HepG2 (cell line): ENCODE results near the gene MEGF6. TPM values are rescaled to one million over a fixed set of nuclear protein-coding genes. Genes with fewer than 3 reads are reported as not detected.

ENCODE experiments used
- AGO1 ChIP-seq: fragments of 200-400 bp; formaldehyde crosslinking; IDR thresholded peaks from 2 replicates; pipeline ENCODE4 v1.6.1; 2017; ENCODE audit warnings: mild to moderate bottlenecking, low read depth, low read length, moderate library complexity; ENCODE audit not compliant: poor library complexity, severe bottlenecking
- CAMTA2 ChIP-seq: sonication (generic); formaldehyde crosslinking; IDR thresholded peaks from 2 replicates; pipeline ENCODE4 v1.4.0; 2020; ENCODE audit warnings: mild to moderate bottlenecking, missing genetic modification reagents, borderline replicate concordance
- CTCF ChIP-seq: sonication (generic); formaldehyde crosslinking; IDR thresholded peaks from 2 replicates; pipeline ENCODE4 v1.5.0; 2020; ENCODE audit warnings: mild to moderate bottlenecking, missing genetic modification reagents, moderate library complexity
- DBP ChIP-seq: sonication (generic); formaldehyde crosslinking; IDR thresholded peaks from 2 replicates; pipeline ENCODE4 v1.4.0; 2020; ENCODE audit warnings: missing genetic modification reagents; ENCODE audit errors: not compliant biosample characterization
- EZH2 ChIP-seq: conservative IDR thresholded peaks from 2 replicates; pipeline ENCODE4 v1.6.1; 2012; ENCODE audit warnings: mild to moderate bottlenecking, low read depth, low read length, moderate library complexity
- FOSL2 ChIP-seq: sonication (generic); formaldehyde crosslinking; IDR thresholded peaks from 2 replicates; pipeline ENCODE4 v1.4.0; 2020; ENCODE audit warnings: missing genetic modification reagents
- HNF4G ChIP-seq, 2 experiments: sonication (generic) in 1 of 2; formaldehyde crosslinking in 1 of 2; IDR thresholded peaks; 2 replicates each; pipeline versions ENCODE4 v1.4.0 to v1.6.1; 2011 to 2020; ENCODE audit warnings: borderline replicate concordance in 2 of 2, low read depth in 2 of 2, mild to moderate bottlenecking in 2 of 2, low read length in 1 of 2, missing genetic modification reagents in 1 of 2, moderate library complexity in 1 of 2
- IRF2 ChIP-seq: IDR thresholded peaks from 2 replicates; pipeline ENCODE4 v1.6.1; 2018; ENCODE audit warnings: missing genetic modification reagents, missing compliant biosample characterization
- KLF12 ChIP-seq: sonication (generic); formaldehyde crosslinking; IDR thresholded peaks from 2 replicates; pipeline ENCODE4 v1.4.0; 2020; ENCODE audit warnings: missing genetic modification reagents, borderline replicate concordance
- LCORL ChIP-seq, 2 experiments: fragments of 450-650 bp in 1 of 2; sonication (generic) in 1 of 2; formaldehyde crosslinking in 1 of 2; IDR thresholded peaks; 2 replicates each; pipeline versions ENCODE4 v1.5.0 to v1.6.1; 2017 to 2020; ENCODE audit warnings: antibody characterized with exemption in 1 of 2, missing genetic modification reagents in 1 of 2
- RBAK ChIP-seq: sonication (generic); formaldehyde crosslinking; IDR thresholded peaks from 2 replicates; pipeline ENCODE4 v1.5.1; 2020; ENCODE audit warnings: mild to moderate bottlenecking, missing genetic modification reagents
- RFX3 ChIP-seq: IDR thresholded peaks from 2 replicates; pipeline ENCODE4 v1.6.1; 2016; ENCODE audit warnings: missing biosample characterization, missing genetic modification reagents
- TCF12 ChIP-seq, 2 experiments: fragments of 450-650 bp in 1 of 2; sonication (generic) in 1 of 2; formaldehyde crosslinking in 1 of 2; IDR thresholded peaks; 2 replicates each; pipeline versions ENCODE4 v1.6.1 to v1.8.0; 2017 to 2022; ENCODE audit warnings: antibody characterized with exemption in 1 of 2, mild to moderate bottlenecking in 1 of 2, missing genetic modification reagents in 1 of 2, moderate library complexity in 1 of 2
- ZBTB4 ChIP-seq: sonication (generic); formaldehyde crosslinking; IDR thresholded peaks from 2 replicates; pipeline ENCODE4 v1.4.0; 2020; ENCODE audit warnings: missing genetic modification reagents, mild to moderate bottlenecking, borderline replicate concordance
- ZFP82 ChIP-seq: sonication (generic); formaldehyde crosslinking; IDR thresholded peaks from 2 replicates; pipeline ENCODE4 v1.5.1; 2020; ENCODE audit warnings: mild to moderate bottlenecking, missing genetic modification reagents, borderline replicate concordance
- ZKSCAN8 ChIP-seq: IDR thresholded peaks from 2 replicates; pipeline ENCODE4 v1.6.1; 2016; ENCODE audit warnings: borderline replicate concordance, missing genetic modification reagents, missing compliant biosample characterization
- ZNF180 ChIP-seq: sonication (generic); formaldehyde crosslinking; IDR thresholded peaks from 2 replicates; pipeline ENCODE4 v1.4.0; 2020; ENCODE audit warnings: low read depth, missing genetic modification reagents, borderline replicate concordance
- ZNF251 ChIP-seq: sonication (generic); formaldehyde crosslinking; IDR thresholded peaks from 2 replicates; pipeline ENCODE4 v1.9.0; 2021; ENCODE audit warnings: mild to moderate bottlenecking, missing genetic modification reagents
- ZNF710 ChIP-seq: sonication (generic); formaldehyde crosslinking; IDR thresholded peaks from 2 replicates; pipeline ENCODE4 v1.5.0; 2020; ENCODE audit warnings: mild to moderate bottlenecking, missing genetic modification reagents, borderline replicate concordance
- ZNF775 ChIP-seq: sonication (generic); formaldehyde crosslinking; IDR thresholded peaks from 2 replicates; pipeline ENCODE4 v1.4.0; 2020; ENCODE audit warnings: missing genetic modification reagents, mild to moderate bottlenecking, moderate library complexity, borderline replicate concordance
- ZNF790 ChIP-seq: sonication (generic); formaldehyde crosslinking; IDR thresholded peaks from 2 replicates; pipeline ENCODE4 v1.8.0; 2022; ENCODE audit warnings: missing genetic modification reagents, mild to moderate bottlenecking, borderline replicate concordance
- polyA plus RNA-seq, 8 experiments: library from polyadenylated mRNA; depleted of rRNA in 3 of 8; stranded (reverse) in 7 of 8; unstranded in 1 of 8; fragments of >200 nt; fragmentation: Illumina TruSeq in 4 of 8; extraction: Trizol in 4 of 8; gene quantifications; 2 replicates each; pipeline versions ENCODE4 v1.2.1 to v1.2.3, GENCODE V29; 2011 to 2016; ENCODE audit warnings: low read depth in 4 of 8, missing spikeins in 1 of 8, mixed read lengths in 1 of 8; ENCODE audit not compliant: insufficient read depth in 1 of 8
- total RNA-seq, 5 experiments: library from RNA; depleted of rRNA; stranded (reverse); fragments of >200 nt; fragmentation: Illumina TruSeq; extraction: Trizol; gene quantifications; 2 replicates each; pipeline ENCODE4 v1.2.3, GENCODE V29; 2016; ENCODE audit warnings: low read depth in 1 of 5

The MEGF6 gene
- total and polyA plus RNA-seq, 2 of the 13 experiments (the other 11 are each of a cell fraction or from before 2014, with no cell fraction given) = 1.9 TPM

GRCh38 chr1:3483801-3484444 lies 127.4 kb downstream of the MEGF6 start (continued):
- TF ChIP-seq EZH2 (no peak), CTCF (peak; percentile 94), ZKSCAN8 (CRISPR knock-in tag) (no peak), ZBTB4 (CRISPR knock-in tag) (no peak), DBP (CRISPR knock-in tag) (no peak), LCORL (IDR thresholded peaks at IDR 0.05) (no peak), LCORL (CRISPR knock-in tag; IDR thresholded peaks at IDR 0.05) (no peak), KLF12 (CRISPR knock-in tag) (no peak), ZNF180 (no peak), TCF12 (IDR thresholded peaks at IDR 0.05) (no peak), TCF12 (CRISPR knock-in tag; IDR thresholded peaks at IDR 0.05) (no peak), RFX3 (no peak), ZNF775 (no peak), CAMTA2 (CRISPR knock-in tag) (no peak), ZFP82 (CRISPR knock-in tag) (no peak), AGO1 (peak; percentile 63), FOSL2 (CRISPR knock-in tag) (no peak), ZNF251 (CRISPR knock-in tag) (no peak), ZNF710 (CRISPR knock-in tag) (no peak), HNF4G (IDR thresholded peaks at IDR 0.05; ENCODE audit: borderline replicate concordance, low read depth, low read length) (no peak), HNF4G (CRISPR knock-in tag; IDR thresholded peaks at IDR 0.05; ENCODE audit: borderline replicate concordance, low read depth) (no peak), RBAK (no peak), ZNF790 (no peak), IRF2 (CRISPR knock-in tag) (no peak)
